ENCODE results near the gene ARHGAP15.

DNA sequence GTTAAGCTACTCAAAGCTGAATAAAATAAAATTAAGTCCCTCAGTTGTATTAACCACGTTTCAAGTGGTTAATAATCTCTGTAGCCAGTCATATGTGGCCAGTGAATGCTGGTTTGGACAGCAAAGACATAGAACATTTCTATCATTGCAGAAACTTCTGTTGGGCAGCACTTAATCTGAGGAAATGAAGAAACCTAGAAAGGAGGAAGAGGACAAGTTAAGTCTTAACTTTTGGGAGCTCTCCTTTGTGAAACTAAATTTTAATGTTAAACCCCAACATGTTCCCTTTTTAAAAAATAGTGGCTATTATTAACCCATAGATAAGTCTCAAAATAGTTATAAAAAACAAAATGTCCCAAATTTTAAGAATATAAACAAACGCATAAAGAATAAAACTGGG is 421.3 kb downstream of the ARHGAP15 start:
- TF ChIP-seq, protein P1, sequence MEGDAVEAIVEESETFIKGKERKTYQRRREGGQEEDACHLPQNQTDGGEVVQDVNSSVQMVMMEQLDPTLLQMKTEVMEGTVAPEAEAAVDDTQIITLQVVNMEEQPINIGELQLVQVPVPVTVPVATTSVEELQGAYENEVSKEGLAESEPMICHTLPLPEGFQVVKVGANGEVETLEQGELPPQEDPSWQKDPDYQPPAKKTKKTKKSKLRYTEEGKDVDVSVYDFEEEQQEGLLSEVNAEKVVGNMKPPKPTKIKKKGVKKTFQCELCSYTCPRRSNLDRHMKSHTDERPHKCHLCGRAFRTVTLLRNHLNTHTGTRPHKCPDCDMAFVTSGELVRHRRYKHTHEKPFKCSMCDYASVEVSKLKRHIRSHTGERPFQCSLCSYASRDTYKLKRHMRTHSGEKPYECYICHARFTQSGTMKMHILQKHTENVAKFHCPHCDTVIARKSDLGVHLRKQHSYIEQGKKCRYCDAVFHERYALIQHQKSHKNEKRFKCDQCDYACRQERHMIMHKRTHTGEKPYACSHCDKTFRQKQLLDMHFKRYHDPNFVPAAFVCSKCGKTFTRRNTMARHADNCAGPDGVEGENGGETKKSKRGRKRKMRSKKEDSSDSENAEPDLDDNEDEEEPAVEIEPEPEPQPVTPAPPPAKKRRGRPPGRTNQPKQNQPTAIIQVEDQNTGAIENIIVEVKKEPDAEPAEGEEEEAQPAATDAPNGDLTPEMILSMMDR (IDR thresholded peaks at IDR 0.05; ENCODE audit: low read depth, low read length, poor library complexity, severe bottlenecking): no peak
- no peak for TF ChIP-seq EZH2phosphoT487 (IDR thresholded peaks at IDR 0.05; ENCODE audit: borderline replicate concordance, low read length)
